ENCODE measurements around the gene AMELX. TPM values are rescaled to one million over a fixed set of nuclear protein-coding genes. Genes with fewer than 3 reads are reported as not detected.

AMELX gene
- total and polyA plus RNA-seq, 7 donors, result not detected

DNA sequence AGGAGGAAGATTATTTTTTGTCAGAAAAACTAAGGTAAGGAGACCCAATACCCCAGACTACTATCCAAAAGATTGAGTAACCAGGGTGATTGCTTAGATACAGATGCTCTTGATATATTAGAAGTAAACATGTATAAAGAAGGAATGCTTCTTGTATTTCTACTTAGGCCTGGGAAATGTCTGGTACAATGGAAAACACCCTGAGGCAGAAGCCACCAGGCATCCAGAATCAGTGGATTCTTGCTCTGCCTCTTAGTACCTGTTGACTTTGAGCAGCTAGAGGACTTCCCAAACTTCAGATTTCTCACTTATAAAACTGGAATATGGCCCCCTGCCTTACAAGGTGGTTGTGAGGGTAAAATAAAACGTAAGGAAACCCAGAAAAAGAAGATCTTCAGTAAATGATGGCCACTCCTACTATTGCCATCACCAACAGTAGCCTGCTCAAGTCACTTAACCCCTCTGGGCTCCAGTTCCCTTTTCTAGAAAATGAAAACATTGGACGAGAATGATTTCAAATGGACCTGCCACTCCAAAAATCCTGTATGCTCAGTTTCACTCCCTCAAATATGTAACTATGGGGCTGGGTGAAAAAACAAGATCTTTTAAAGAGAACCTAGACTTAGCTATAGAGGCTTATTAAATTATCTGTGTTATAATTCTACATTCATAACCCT lies 56.6 kb downstream of the AMELX start:
- Histone ChIP-seq H3K27ac (peak overlapping the region; percentile 65 to 83 (median 69)), H3K9me3 (no peaks in the 10 kb centered on the region), H3K4me3 (no peak overlapping the region), H3K27me3 (no peaks in the 10 kb centered on the region), H3K4me1 (peaks cover 0 to 47% (median 6%) of the 10 kb centered on the region in 4 donors), H3K36me3 (no peaks in the 10 kb centered on the region)
- intact Hi-C loops (cut with DNase I), result no loop called here
- TF ChIP-seq POLR2A (IDR thresholded peaks at IDR 0.05), result no peak
- TF ChIP-seq POLR2AphosphoS5 (IDR thresholded peaks at IDR 0.05), result no peak
- TF ChIP-seq EP300 (IDR thresholded peaks at IDR 0.05), result no peak
- TF ChIP-seq, protein P1, sequence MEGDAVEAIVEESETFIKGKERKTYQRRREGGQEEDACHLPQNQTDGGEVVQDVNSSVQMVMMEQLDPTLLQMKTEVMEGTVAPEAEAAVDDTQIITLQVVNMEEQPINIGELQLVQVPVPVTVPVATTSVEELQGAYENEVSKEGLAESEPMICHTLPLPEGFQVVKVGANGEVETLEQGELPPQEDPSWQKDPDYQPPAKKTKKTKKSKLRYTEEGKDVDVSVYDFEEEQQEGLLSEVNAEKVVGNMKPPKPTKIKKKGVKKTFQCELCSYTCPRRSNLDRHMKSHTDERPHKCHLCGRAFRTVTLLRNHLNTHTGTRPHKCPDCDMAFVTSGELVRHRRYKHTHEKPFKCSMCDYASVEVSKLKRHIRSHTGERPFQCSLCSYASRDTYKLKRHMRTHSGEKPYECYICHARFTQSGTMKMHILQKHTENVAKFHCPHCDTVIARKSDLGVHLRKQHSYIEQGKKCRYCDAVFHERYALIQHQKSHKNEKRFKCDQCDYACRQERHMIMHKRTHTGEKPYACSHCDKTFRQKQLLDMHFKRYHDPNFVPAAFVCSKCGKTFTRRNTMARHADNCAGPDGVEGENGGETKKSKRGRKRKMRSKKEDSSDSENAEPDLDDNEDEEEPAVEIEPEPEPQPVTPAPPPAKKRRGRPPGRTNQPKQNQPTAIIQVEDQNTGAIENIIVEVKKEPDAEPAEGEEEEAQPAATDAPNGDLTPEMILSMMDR (IDR thresholded peaks at IDR 0.05), result no peak
- DNase-seq, result no peak
- WGBS, 2 donors, result 76 to 80% methylated on average over 2 of the region's 2 CpGs

Small RNAs within 50 kb of the gene (small RNA-seq; reads per million reads assigned to genes)
- gene MIR548AX, result 0 to 0.12 (median 0.11) reads per million in 3 donors

Other genes with a start within 250 kb of the AMELX start
- 10 to 100 TPM; 13.3 to 20.7 (median 16.1) TPM for gene HCCS, start 182.1 kb upstream of the AMELX start, total RNA-seq
- gene HCCS, start 182.1 kb upstream of the AMELX start, polyA plus RNA-seq, result 10 to 100 TPM; 29.1 to 59.6 (median 34.8) TPM

Measured in sigmoid colon (tissue), 7 donors.